Colonic mucosa (tissue), 4 donors: ENCODE data around the gene PAFAH1B1. TPM values are rescaled to one million over a fixed set of nuclear protein-coding genes. Genes with fewer than 3 reads are reported as not detected.

Source experiments
- DNase-seq: peaks from one replicate; pipeline ENCODE4 v3.0.0-alpha.2; 2020
- H3K27ac ChIP-seq: fragments of 200-600 bp; one replicate; pipeline ENCODE4 v1.8.0; 2021
- H3K27me3 ChIP-seq: fragments of 200-600 bp; one replicate; pipeline ENCODE4 v1.8.0; 2021
- H3K36me3 ChIP-seq: fragments of 200-600 bp; one replicate; pipeline ENCODE4 v1.8.0; 2021
- H3K4me1 ChIP-seq: fragments of 200-600 bp; one replicate; pipeline ENCODE4 v1.8.0; 2021; ENCODE audit warnings: mild to moderate bottlenecking
- H3K4me3 ChIP-seq: fragments of 200-600 bp; one replicate; pipeline ENCODE4 v1.8.0; 2021
- H3K9ac ChIP-seq, 2 donors: one replicate each; pipeline ENCODE4 v1.7.0; 2013; ENCODE audit warnings: control low read depth in 2 of 2, low read depth in 2 of 2, low read length in 2 of 2
- H3K9me3 ChIP-seq: fragments of 200-600 bp; one replicate; pipeline ENCODE4 v1.8.0; 2021
- CTCF ChIP-seq: fragments of 200-600 bp; IDR thresholded peaks from one replicate; pipeline ENCODE4 v1.8.0; 2022; ENCODE audit warnings: antibody characterized with exemption, mild to moderate bottlenecking
- intact Hi-C: fragments of 100-400 bp; cut with DNase I; formaldehyde crosslinking; loops from one replicate; pipeline ENCODE4 v1.14.1; 2022
- total RNA-seq, 2 donors: library from RNA; stranded (reverse); fragmentation: NEBNext Ultra II Directional in 1 of 2; extraction: Animal tissue kit (Norgen Biotek cat#: 25700) in 1 of 2; gene quantifications; one replicate each; pipeline ENCODE4 v1.2.1, GENCODE V29; 2021
- donor health status: healthy.
- donor health status: DM: no; HTN: no; CAD: no.
- donor health status: DM: no; HTN: no; CAD: no.

Gene PAFAH1B1
- total RNA-seq, 2 donors from 2014 or later: 102 to 155 TPM

GRCh38 chr17:2693561-2694380, 100.3 kb downstream of the PAFAH1B1 start:
- intact Hi-C loops: no loop called here
- Histone ChIP-seq H3K4me3 (no peak overlapping the region), H3K4me1 (no peaks in the 10 kb centered on the region), H3K27ac (no peak overlapping the region), H3K27me3 (no peaks in the 10 kb centered on the region), H3K9ac (no peak overlapping the region), H3K9me3 (no peaks in the 10 kb centered on the region), H3K36me3 (peaks cover 21% of the 10 kb centered on the region)
- no peak for TF ChIP-seq CTCF
- peak; percentile 18 for DNase-seq

GRCh38 chr17:2694381-2695242, 101.2 kb downstream of the PAFAH1B1 start:
- H3K9ac ChIP-seq: no peak overlapping the region
- H3K9me3 ChIP-seq: no peaks in the 10 kb centered on the region
- H3K27me3 ChIP-seq: no peaks in the 10 kb centered on the region
- DNase-seq: peak; percentile 16
- no peaks in the 10 kb centered on the region for H3K4me1 ChIP-seq
- no peak overlapping the region for H3K4me3 ChIP-seq
- intact Hi-C loops: no loop called here
- TF ChIP-seq CTCF: no peak
- no peak overlapping the region for H3K27ac ChIP-seq
- H3K36me3 ChIP-seq: peaks cover 21% of the 10 kb centered on the region

GRCh38 chr17:2695243-2695960, 101.9 kb downstream of the PAFAH1B1 start:
- no peak overlapping the region for H3K27ac ChIP-seq
- H3K4me3 ChIP-seq: no peak overlapping the region
- H3K9me3 ChIP-seq: no peaks in the 10 kb centered on the region
- DNase-seq: no peak
- H3K27me3 ChIP-seq: no peaks in the 10 kb centered on the region
- intact Hi-C loops: no loop called here
- no peak overlapping the region for H3K9ac ChIP-seq
- H3K36me3 ChIP-seq: peaks cover 22% of the 10 kb centered on the region
- H3K4me1 ChIP-seq: no peaks in the 10 kb centered on the region
- no peak for TF ChIP-seq CTCF

GRCh38 chr17:2695961-2696760, 102.7 kb downstream of the PAFAH1B1 start:
- no peak overlapping the region for H3K27ac ChIP-seq

More at GRCh38 chr17:2695961-2696760, 102.7 kb downstream of the PAFAH1B1 start:
- no peaks in the 10 kb centered on the region for H3K4me1 ChIP-seq
- DNase-seq: no peak
- H3K36me3 ChIP-seq: peaks cover 21% of the 10 kb centered on the region
- intact Hi-C loops: no loop called here
- no peak overlapping the region for H3K9ac ChIP-seq
- H3K9me3 ChIP-seq: no peaks in the 10 kb centered on the region
- TF ChIP-seq CTCF: no peak
- H3K27me3 ChIP-seq: no peaks in the 10 kb centered on the region
- H3K4me3 ChIP-seq: no peak overlapping the region
